ENCODE results near the gene SPPL3.

DNA sequence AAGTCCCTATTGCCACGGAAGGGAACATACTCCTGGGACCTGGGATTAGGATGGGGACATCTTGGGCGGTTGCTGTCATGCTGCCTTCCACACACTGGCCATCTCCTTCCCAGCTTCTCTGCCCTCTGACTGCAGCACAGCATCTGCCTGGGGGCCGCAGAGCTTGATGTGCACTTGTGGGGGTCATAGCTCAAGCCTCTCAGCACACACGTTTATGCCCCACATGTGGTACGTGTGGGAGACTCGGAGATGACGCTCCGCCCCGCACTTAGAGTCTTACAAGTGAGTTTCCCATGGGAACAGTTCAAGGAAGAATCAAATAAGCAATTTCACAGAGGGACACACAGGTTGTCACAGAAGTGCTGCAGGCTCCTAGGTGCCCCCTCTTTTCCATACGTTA is 169.9 kb downstream of the SPPL3 start:
- TF ChIP-seq CTCF (conservative IDR thresholded peaks at IDR 0.05; ENCODE audit: low read depth in 2 of 2): no peak
- TF ChIP-seq EZH2 (IDR thresholded peaks at IDR 0.05; ENCODE audit: low read depth, unreplicated experiment): no peak
- TF ChIP-seq POLR2AphosphoS5 (IDR thresholded peaks at IDR 0.05; ENCODE audit: low read depth): no peak

Data from GM23338 (cell line).